HepG2 (cell line): ENCODE data around the gene P2RX3. TPM values are rescaled to one million over a fixed set of nuclear protein-coding genes. Genes with fewer than 3 reads are reported as not detected.

ENCODE experiments used
- ATAC-seq: fragments of 200-7000 bp; cut with Tn5 transposase; 3 replicates; pipeline ENCODE4 v1.9.1; 2020; ENCODE audit warnings: mild to moderate bottlenecking, moderate library complexity
- BruUV-seq: library from RNA; stranded (reverse); fragments of 400-500 nt; replicated peaks from 2 replicates; lab custom pipeline; 2021; lab: Mats Ljungman, UMichigan
- CTCF ChIA-PET: fragments of 300-600 bp; formaldehyde crosslinking; extraction: SDS; loops from one replicate; lab custom pipeline; 2021; ENCODE audit warnings: low total read pairs, inconsistent platforms, low intra/inter-chr PET ratio; lab: Yijun Ruan, JAX
- POLR2A ChIA-PET: fragments of 350-600 bp; sonication (Branson Sonifier 250); formaldehyde crosslinking; loops from one replicate; lab custom pipeline; 2020; ENCODE audit warnings: antibody characterized with exemption, inconsistent platforms; lab: Yijun Ruan, JAX
- DNase-seq: peaks from one replicate; pipeline ENCODE4 v3.0.0-alpha.2; 2015; ENCODE audit warnings: low spot score
- FAIRE-seq: peaks from 3 replicates; lab custom pipeline; 2011; peaks lifted over from hg19 to GRCh38; lab: Jason Lieb, UNC
- H2AFZ ChIP-seq: one replicate; pipeline ENCODE4 v1.6.1; 2011; ENCODE audit warnings: low read length, inconsistent platforms
- H3K27ac ChIP-seq: fragments of 300-600 bp; 3 replicates; pipeline ENCODE4 v1.8.0; 2011; ENCODE audit warnings: mixed run types, mild to moderate bottlenecking, mixed read lengths, low read length, inconsistent platforms; ENCODE audit not compliant: insufficient read depth; ENCODE audit errors: extremely low read length
- H3K27me3 ChIP-seq, 2 experiments: fragments of 200-600 bp in 1 of 2; 2 replicates in 1 of 2; 3 replicates in 1 of 2; pipeline versions ENCODE4 v1.6.0 to v1.8.0; 2011; ENCODE audit warnings: low read length in 2 of 2, mild to moderate bottlenecking in 2 of 2, moderate library complexity in 2 of 2, inconsistent platforms in 1 of 2; ENCODE audit not compliant: insufficient read depth in 2 of 2, control insufficient read depth in 1 of 2
- H3K36me3 ChIP-seq, 2 experiments: fragments of 200-600 bp in 1 of 2; replicated peaks in 1 of 2; 2 replicates in 1 of 2; 3 replicates in 1 of 2; pipeline versions ENCODE4 v1.5.1 to v1.8.0; 2011; ENCODE audit warnings: low read length in 2 of 2, inconsistent platforms in 1 of 2; ENCODE audit not compliant: insufficient read depth in 2 of 2, control insufficient read depth in 1 of 2
- H3K4me1 ChIP-seq: 2 replicates; pipeline ENCODE4 v1.5.1; 2012; ENCODE audit warnings: low read length, inconsistent platforms; ENCODE audit not compliant: insufficient read depth
- H3K4me2 ChIP-seq: 2 replicates; pipeline ENCODE4 v1.6.0; 2011; ENCODE audit warnings: low read depth, low read length, inconsistent platforms
- H3K4me3 ChIP-seq, 3 experiments: fragments of 200-600 bp in 1 of 3; sonication (generic), shearing (Covaris generic) in 1 of 3; replicated peaks in 1 of 3; 2 replicates each; pipeline ENCODE4 v1.5.1; 2011 to 2016; ENCODE audit warnings: low read length in 3 of 3, inconsistent platforms in 2 of 3, low read depth in 2 of 3, mild to moderate bottlenecking in 2 of 3, control low read depth in 1 of 3, mixed read lengths in 1 of 3; ENCODE audit not compliant: insufficient read depth in 1 of 3
- H3K79me2 ChIP-seq: one replicate; pipeline ENCODE4 v1.6.1; 2011; ENCODE audit warnings: low read length, inconsistent platforms; ENCODE audit not compliant: insufficient read depth
- H3K9ac ChIP-seq: 2 replicates; pipeline ENCODE4 v1.6.0; 2011; ENCODE audit warnings: mild to moderate bottlenecking, low read depth, low read length, inconsistent platforms; ENCODE audit not compliant: insufficient read depth
- H3K9me3 ChIP-seq: 2 replicates; pipeline ENCODE4 v1.5.1; 2012; ENCODE audit warnings: mild to moderate bottlenecking, low read length
- H4K20me1 ChIP-seq: 2 replicates; pipeline ENCODE4 v1.6.0; 2011; ENCODE audit warnings: inconsistent platforms, mild to moderate bottlenecking, low read length, moderate library complexity; ENCODE audit not compliant: insufficient read depth
- AGO1 ChIP-seq: fragments of 200-400 bp; formaldehyde crosslinking; IDR thresholded peaks from 2 replicates; pipeline ENCODE4 v1.6.1; 2017; ENCODE audit warnings: mild to moderate bottlenecking, low read depth, low read length, moderate library complexity; ENCODE audit not compliant: poor library complexity, severe bottlenecking
- DMAP1 ChIP-seq: IDR thresholded peaks from 2 replicates; pipeline ENCODE4 v1.6.1; 2016
- NFE2L2 ChIP-seq: fragments of 150-350 bp; IDR thresholded peaks from 2 replicates; pipeline ENCODE4 v1.6.1; 2014; ENCODE audit warnings: low read length
- RBM39 ChIP-seq: fragments of 200-400 bp; formaldehyde crosslinking; IDR thresholded peaks from one replicate; pipeline ENCODE4 v1.6.1; 2018; ENCODE audit warnings: antibody characterized with exemption, mild to moderate bottlenecking, low read depth, low read length; ENCODE audit not compliant: poor library complexity, severe bottlenecking
- WGBS: methylation state at CpG from one replicate; pipeline ENCODE4 v1.1.6; 2017; ENCODE audit warnings: low lambda C conversion rate; 5-methylcytosine and 5-hydroxymethylcytosine counted together
- in situ Hi-C: cut with HindIII; loops from 2 replicates; pipeline ENCODE4 v1.10.0; 2017; ENCODE audit warnings: low pct_unique_long_range_greater_than_20kb; ENCODE audit not compliant: extremely low pct_ligation_motif_present
- intact Hi-C: fragments of 100-400 bp; cut with micrococcal nuclease; formaldehyde crosslinking; loops from one replicate; pipeline ENCODE4 v1.10.0; 2022; ENCODE audit not compliant: unreplicated experiment
- polyA plus RNA-seq, 8 experiments: library from polyadenylated mRNA; depleted of rRNA in 3 of 8; stranded (reverse) in 7 of 8; unstranded in 1 of 8; fragments of >200 nt; fragmentation: Illumina TruSeq in 4 of 8; extraction: Trizol in 4 of 8; gene quantifications; 2 replicates each; pipeline versions ENCODE4 v1.2.1 to v1.2.3, GENCODE V29; 2011 to 2016; ENCODE audit warnings: low read depth in 4 of 8, missing spikeins in 1 of 8, mixed read lengths in 1 of 8; ENCODE audit not compliant: insufficient read depth in 1 of 8
- total RNA-seq, 5 experiments: library from RNA; depleted of rRNA; stranded (reverse); fragments of >200 nt; fragmentation: Illumina TruSeq; extraction: Trizol; gene quantifications; 2 replicates each; pipeline ENCODE4 v1.2.3, GENCODE V29; 2016; ENCODE audit warnings: low read depth in 1 of 5
- TF ChIP-seq, protein P1 (sequence below), 2 experiments: sonication (generic) in 1 of 2; formaldehyde crosslinking in 1 of 2; IDR thresholded peaks; 2 replicates each; pipeline versions ENCODE4 v1.5.1 to v1.6.1; 2011 to 2020; ENCODE audit warnings: borderline replicate concordance in 1 of 2, low read depth in 1 of 2, low read length in 1 of 2, mild to moderate bottlenecking in 1 of 2, missing genetic modification reagents in 1 of 2, moderate library complexity in 1 of 2
- TF ChIP-seq, protein P2 (sequence below): sonication (generic); formaldehyde crosslinking; IDR thresholded peaks from 2 replicates; pipeline ENCODE4 v1.5.0; 2020; ENCODE audit warnings: missing genetic modification reagents
- TF ChIP-seq, protein P3 (sequence below): sonication (generic); formaldehyde crosslinking; IDR thresholded peaks from 2 replicates; pipeline ENCODE4 v1.5.1; 2020; ENCODE audit warnings: missing genetic modification reagents, mild to moderate bottlenecking, borderline replicate concordance
- TF ChIP-seq, protein P4 (sequence below): sonication (generic); formaldehyde crosslinking; IDR thresholded peaks from one replicate; pipeline ENCODE4 v1.5.1; 2020; ENCODE audit warnings: mild to moderate bottlenecking, missing genetic modification reagents; ENCODE audit errors: not compliant biosample characterization

The P2RX3 gene
- total and polyA plus RNA-seq, 2 of the 13 experiments (the other 11 are each of a cell fraction or from before 2014, with no cell fraction given) = 0.08 TPM; not detected in 1

DNA sequence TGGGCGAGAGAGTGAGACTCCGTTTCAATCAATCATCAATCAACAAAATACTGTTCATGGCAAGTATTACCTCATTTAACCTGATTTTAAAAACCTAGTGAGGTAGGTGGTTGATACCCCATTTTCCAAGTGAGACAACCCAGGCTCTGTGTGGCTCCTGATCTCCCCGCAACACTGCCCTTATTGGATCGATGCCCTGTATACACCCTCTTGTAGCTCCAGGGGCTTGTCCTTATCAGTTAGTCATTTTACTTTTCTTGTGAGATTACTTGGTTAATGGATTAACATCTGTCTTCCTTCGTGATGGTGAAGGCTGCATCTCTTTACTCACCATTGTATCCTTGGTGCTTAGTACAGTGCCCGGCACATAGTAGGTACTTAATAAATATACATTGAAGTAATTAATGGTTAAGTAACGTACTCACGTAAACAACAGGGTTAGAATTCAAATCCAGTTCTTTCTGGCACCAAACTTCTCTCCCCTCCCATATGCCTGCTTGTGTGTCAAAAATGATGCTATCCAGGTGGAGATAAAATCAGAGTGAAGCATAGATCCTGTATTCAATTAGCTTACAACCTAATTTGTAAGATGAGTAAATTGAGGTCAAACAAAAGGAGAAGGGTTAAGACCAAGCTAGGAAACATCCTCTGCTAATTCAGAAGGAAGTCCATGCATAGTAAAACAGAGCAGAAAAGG, 54.1 kb downstream of the P2RX3 start (continued):
- TF ChIP-seq, protein P1, sequence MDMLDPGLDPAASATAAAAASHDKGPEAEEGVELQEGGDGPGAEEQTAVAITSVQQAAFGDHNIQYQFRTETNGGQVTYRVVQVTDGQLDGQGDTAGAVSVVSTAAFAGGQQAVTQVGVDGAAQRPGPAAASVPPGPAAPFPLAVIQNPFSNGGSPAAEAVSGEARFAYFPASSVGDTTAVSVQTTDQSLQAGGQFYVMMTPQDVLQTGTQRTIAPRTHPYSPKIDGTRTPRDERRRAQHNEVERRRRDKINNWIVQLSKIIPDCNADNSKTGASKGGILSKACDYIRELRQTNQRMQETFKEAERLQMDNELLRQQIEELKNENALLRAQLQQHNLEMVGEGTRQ (IDR thresholded peaks at IDR 0.05; ENCODE audit: low read depth, low read length) = no peak
- TF ChIP-seq, protein P1 (CRISPR knock-in tag; IDR thresholded peaks at IDR 0.05; ENCODE audit: borderline replicate concordance) = no peak

DNA sequence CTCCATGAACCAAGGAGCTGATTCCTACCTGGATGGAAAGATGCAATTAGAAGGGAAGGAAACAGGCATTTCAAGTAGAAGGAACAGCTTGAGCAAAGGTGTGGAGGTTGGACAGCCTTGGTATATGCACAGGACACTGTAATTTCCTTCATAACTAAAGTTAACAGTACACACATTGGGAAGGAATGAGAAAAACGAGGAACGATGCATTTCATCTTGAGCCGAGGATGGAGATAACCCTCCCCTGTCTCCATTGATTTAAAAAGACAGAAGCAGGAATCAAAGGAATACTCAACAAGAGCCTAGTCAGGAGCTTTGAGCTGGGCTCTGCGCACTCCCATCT, 54.6 kb downstream of the P2RX3 start:
- Histone ChIP-seq H3K36me3 (no peaks in the 10 kb centered on the region), H2AFZ (no peak overlapping the region), H3K27me3 (peaks cover 0 to 4% of the 10 kb centered on the region in 2 experiments; a peak in 3 of 5 replicates), H4K20me1 (no peaks in the 10 kb centered on the region), H3K4me2 (no peak overlapping the region), H3K79me2 (no peaks in the 10 kb centered on the region), H3K9me3 (no peaks in the 10 kb centered on the region), H3K4me1 (no peaks in the 10 kb centered on the region), H3K4me3 (no peak overlapping the region), H3K27ac (no peak overlapping the region), H3K9ac (no peak overlapping the region)
- no TSS peak for BruUV-seq
- CTCF ChIA-PET = no interaction called here
- DNase-seq = no peak
- ATAC-seq = no peak
- intact Hi-C loops = no loop called here
- POLR2A ChIA-PET = no interaction called here
- in situ Hi-C loops = no loop called here
- FAIRE-seq = no peak
- WGBS = 31% methylated on average over 4 of the region's 4 CpGs
- TF ChIP-seq NFE2L2 = no peak
- TF ChIP-seq AGO1 = no peak
- TF ChIP-seq RBM39 = no peak
- TF ChIP-seq, protein P2, sequence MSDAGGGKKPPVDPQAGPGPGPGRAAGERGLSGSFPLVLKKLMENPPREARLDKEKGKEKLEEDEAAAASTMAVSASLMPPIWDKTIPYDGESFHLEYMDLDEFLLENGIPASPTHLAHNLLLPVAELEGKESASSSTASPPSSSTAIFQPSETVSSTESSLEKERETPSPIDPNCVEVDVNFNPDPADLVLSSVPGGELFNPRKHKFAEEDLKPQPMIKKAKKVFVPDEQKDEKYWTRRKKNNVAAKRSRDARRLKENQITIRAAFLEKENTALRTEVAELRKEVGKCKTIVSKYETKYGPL (CRISPR knock-in tag) = no peak
- TF ChIP-seq, protein P3, sequence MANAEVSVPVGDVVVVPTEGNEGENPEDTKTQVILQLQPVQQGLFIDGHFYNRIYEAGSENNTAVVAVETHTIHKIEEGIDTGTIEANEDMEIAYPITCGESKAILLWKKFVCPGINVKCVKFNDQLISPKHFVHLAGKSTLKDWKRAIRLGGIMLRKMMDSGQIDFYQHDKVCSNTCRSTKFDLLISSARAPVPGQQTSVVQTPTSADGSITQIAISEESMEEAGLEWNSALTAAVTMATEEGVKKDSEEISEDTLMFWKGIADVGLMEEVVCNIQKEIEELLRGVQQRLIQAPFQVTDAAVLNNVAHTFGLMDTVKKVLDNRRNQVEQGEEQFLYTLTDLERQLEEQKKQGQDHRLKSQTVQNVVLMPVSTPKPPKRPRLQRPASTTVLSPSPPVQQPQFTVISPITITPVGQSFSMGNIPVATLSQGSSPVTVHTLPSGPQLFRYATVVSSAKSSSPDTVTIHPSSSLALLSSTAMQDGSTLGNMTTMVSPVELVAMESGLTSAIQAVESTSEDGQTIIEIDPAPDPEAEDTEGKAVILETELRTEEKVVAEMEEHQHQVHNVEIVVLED (CRISPR knock-in tag) = no peak
- TF ChIP-seq DMAP1 (CRISPR knock-in tag) = no peak
- TF ChIP-seq, protein P4, sequence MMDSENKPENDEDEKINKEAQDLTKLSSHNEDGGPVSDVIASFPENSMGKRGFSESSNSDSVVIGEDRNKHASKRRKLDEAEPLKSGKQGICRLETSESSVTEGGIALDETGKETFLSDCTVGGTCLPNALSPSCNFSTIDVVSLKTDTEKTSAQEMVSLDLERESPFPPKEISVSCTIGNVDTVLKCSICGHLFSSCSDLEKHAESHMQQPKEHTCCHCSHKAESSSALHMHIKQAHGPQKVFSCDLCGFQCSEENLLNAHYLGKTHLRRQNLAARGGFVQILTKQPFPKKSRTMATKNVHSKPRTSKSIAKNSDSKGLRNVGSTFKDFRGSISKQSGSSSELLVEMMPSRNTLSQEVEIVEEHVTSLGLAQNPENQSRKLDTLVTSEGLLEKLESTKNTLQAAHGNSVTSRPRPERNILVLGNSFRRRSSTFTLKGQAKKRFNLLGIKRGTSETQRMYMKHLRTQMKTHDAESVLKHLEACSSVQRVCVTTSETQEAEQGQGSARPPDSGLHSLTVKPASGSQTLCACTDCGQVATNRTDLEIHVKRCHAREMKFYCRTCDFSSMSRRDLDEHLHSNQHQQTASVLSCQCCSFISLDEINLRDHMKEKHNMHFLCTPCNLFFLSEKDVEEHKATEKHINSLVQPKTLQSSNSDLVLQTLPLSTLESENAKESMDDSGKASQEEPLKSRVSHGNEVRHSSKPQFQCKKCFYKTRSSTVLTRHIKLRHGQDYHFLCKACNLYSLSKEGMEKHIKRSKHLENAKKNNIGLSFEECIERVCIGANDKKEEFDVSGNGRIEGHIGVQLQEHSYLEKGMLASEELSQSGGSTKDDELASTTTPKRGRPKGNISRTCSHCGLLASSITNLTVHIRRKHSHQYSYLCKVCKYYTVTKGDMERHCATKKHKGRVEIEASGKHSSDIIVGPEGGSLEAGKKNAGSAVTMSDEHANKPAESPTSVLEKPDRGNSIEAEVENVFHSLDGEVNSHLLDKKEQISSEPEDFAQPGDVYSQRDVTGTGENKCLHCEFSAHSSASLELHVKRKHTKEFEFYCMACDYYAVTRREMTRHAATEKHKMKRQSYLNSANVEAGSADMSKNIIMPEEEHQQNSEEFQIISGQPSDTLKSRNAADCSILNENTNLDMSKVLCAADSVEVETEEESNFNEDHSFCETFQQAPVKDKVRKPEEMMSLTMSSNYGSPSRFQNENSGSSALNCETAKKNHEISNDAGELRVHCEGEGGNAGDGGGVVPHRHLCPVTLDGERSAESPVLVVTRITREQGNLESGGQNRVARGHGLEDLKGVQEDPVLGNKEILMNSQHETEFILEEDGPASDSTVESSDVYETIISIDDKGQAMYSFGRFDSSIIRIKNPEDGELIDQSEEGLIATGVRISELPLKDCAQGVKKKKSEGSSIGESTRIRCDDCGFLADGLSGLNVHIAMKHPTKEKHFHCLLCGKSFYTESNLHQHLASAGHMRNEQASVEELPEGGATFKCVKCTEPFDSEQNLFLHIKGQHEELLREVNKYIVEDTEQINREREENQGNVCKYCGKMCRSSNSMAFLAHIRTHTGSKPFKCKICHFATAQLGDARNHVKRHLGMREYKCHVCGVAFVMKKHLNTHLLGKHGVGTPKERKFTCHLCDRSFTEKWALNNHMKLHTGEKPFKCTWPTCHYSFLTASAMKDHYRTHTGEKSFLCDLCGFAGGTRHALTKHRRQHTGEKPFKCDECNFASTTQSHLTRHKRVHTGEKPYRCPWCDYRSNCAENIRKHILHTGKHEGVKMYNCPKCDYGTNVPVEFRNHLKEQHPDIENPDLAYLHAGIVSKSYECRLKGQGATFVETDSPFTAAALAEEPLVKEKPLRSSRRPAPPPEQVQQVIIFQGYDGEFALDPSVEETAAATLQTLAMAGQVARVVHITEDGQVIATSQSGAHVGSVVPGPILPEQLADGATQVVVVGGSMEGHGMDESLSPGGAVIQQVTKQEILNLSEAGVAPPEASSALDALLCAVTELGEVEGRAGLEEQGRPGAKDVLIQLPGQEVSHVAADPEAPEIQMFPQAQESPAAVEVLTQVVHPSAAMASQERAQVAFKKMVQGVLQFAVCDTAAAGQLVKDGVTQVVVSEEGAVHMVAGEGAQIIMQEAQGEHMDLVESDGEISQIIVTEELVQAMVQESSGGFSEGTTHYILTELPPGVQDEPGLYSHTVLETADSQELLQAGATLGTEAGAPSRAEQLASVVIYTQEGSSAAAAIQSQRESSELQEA (CRISPR knock-in tag) = no peak
